ENCODE results near the gene COL27A1.
"Not testable (repeated sequence)": the region's sequence is repeated elsewhere in the genome, so short reads cannot be mapped to it uniquely, and the experiment has no call there.

The COL27A1 gene

DNA sequence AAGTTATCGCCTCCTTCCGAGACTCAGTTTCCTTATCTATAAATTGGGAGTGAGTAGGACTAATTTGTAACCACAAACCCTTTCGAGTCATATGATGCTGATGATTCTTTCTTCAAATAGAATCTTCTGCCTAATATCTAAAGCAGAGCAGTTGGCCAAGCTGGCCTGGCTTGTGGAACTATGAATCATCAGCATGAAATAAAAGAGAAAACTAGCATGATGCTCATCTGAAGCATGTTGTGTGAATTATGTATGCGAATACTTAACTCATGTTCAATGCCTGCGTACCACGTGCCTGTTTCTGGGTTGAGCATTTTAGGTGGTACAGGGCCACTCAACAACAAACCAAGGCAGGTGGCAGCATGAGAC, 152.5 kb downstream of the COL27A1 start:
- DNase-seq (ENCODE audit: low read depth in 3 of 3): no peak

GRCh38 chr9:114308361-114308950, 153.1 kb downstream of the COL27A1 start:
- no peak for DNase-seq (ENCODE audit: low read depth in 3 of 3)

DNA sequence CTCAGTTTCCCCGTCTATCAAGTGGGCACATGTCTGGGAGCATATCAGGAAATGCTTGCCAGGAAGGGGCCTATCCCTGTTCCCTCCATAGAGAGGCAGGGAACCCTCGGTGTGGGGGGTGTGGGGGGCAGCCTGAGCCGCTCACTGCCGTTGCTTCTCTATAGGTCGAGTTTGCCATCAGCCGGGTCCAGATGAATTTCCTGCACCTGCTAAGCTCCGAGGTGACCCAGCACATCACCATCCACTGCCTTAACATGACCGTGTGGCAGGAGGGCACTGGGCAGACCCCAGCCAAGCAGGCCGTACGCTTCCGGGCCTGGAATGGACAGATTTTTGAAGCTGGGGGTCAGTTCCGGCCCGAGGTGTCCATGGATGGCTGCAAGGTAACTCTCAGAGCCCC, 153.8 kb downstream of the COL27A1 start:
- no peak for DNase-seq (ENCODE audit: low read depth in 3 of 3)

- DNase-seq (ENCODE audit: low read depth in 3 of 3): no peak
Measured at GRCh38 chr9:114310471-114311450, 155.4 kb downstream of the COL27A1 start.

DNA sequence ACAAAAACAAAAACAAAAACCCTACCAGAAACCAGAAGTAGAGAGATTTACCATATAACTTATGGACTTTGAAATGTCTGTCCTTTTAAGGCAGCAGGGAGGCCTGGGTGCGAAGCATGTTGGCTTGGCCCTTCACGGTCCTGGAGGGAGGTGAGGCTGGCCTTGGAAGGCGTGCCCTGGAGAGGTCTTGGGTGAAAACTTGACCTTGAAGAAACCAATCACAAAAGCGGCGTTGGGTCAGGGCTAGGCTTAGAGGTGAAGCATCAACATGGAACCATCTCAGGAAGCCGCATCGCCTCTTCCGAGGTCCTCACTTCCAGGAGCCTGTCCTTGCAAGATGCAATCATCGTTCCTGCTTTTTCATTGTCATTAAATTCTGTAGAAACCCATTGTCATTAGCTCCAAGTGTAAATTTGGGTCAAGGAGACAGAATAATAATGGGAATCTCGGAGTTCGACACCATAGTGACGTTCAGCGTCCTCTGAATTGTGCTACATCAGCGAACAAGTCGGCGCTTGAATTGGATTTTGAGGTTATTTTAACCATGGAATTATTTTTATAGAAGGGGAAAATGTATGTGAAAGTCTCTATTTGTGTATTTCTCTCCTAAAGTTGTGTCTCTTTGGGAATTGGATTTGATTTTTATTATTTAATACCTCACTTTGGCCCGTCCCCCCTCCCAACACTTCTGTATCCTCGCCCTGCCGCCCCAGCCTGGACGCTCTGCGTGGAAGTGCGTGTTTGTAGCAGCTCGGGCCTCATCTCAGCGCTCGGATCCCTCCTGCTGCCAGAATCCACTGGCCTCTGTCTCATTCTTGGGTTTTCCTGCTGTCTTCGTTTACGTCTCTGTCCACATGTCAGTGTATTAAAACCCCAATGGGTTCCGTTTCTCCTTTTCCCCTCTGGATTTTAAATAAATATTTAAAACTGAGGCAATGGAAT, 156.5 kb downstream of the COL27A1 start:
- DNase-seq (ENCODE audit: low read depth in 3 of 3): no peak

DNA sequence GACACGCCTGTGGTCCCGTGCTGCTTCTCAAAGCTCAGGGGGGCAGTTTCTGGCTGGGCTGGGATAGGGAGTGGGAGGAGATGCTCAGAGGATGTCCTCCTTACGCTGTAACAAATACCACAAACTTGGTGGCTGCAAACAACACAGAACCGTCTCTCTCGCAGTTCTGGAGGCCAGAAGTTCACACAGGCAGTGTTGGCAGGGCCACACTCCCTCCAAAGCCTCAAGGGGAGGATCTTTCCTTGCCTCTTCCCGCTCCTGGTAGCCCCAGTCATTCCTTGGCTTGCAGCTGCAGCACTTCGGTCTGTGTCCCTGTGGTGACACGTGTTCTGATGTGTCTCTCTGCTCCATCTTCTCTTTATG, 157.2 kb downstream of the COL27A1 start:
- no peak for DNase-seq (ENCODE audit: low read depth in 3 of 3)

DNA sequence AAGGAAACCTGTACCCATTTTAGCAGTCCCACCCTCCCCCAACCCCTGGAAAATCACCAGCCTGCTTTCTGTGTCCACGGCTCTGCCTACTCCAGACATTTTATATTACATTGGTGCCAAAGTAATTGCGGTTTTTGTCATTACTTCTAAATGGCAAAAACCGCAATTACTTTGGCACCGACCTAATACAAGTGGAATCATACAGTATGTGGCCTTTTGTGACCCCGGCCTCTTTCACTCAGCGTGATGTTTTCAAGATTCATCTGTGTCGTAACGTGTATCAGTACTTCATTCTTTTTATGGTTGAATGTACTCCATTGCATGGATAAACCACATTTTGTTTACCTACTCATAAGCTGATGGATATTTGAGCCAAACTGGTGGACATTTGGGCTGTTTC, 157.8 kb downstream of the COL27A1 start:
- no peak for DNase-seq (ENCODE audit: low read depth in 3 of 3)

- no peak for DNase-seq (ENCODE audit: low read depth in 3 of 3)
Measured at GRCh38 chr9:114314256-114314867, 159.0 kb downstream of the COL27A1 start.

GRCh38 chr9:114314881-114315722, 159.8 kb downstream of the COL27A1 start:
- DNase-seq (ENCODE audit: low read depth in 3 of 3): no peak

DNA sequence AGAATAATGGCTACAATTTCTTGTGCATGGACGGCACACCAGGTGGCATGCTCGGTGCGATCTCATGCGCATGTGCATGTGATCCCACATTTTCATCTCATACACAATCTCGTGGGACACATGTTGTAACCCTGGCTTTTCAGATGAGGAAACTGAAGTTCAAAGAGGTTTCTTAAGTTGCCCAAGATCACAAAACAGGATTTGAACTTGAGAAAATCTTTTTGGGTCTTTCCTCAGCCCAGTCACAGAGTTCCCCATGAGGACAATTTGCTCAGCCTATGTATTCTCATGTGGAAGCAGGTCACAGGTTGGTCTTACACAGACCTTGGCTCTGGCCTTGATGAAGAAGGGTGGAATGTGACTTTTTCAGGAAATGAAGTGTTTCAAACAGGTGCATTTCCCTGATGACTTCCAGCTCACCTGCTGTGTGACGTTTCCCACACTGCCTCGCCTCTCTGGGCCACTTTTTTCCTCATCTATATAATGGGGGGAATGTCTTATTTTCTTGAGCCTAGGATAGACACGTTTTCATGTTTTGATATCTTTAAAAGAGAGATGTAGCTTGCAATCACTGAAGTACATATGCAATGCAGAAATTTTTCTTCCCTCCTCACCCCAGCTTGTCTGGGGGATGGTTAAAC, 160.5 kb downstream of the COL27A1 start:
- no peak for DNase-seq (ENCODE audit: low read depth in 3 of 3)

- DNase-seq (ENCODE audit: low read depth in 3 of 3): no peak
Measured at GRCh38 chr9:114316605-114317230, 161.4 kb downstream of the COL27A1 start.

DNA sequence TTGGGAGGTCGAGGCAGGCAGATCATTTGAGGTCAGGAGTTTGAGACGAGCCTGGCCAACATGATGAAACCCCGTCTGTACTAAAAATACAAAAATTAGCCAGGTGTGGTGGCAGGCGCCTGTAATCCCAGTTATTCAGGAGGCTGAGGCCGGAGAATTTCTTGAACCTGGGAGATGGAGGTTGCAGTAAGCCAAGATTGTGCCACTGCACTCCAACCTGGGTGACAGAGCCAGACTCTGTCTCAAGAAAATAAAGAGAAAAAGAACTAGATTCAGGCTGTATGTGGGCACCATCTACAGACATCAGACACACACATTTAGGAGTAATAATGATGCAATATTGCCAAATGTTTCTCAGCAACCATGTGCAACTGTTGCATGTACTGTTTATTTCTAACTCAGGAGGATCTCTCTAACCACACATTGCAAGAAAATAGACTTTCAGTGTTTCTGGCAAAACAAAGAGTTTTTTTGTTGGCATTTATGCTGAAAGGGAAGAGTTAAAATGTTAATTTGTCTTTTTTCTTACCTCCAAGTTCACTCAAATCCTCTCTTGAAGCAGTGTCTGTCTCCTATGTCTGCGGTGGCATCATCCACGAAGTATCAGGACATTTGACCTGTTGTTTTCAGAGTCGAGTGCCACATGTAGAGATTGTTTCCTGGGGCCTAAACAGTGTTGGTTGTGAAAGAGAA, 162.5 kb downstream of the COL27A1 start:
- DNase-seq (ENCODE audit: low read depth in 3 of 3): no peak

DNA sequence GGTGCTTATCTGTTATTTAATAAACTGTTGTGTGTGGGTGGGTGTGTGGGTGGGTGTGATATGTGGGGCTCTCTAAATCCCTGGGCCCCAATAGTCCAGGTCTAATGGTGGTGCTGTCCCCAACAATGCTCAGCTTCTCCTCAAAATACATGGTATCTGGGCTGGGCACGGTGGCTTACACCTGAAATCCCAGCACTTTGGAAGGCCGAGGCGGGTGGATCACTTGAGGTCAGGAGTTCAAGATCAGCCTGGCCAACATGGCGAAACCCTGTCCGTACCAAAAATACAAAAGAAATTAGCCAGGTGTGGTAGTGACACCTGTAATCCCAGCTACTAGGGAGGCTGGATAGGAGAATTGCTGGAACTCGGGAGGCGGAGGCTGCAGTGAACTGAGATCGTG, 163.1 kb downstream of the COL27A1 start:
- DNase-seq (ENCODE audit: low read depth in 3 of 3): no peak

GRCh38 chr9:114319147-114319546, 163.8 kb downstream of the COL27A1 start:
- no peak for DNase-seq (ENCODE audit: low read depth in 3 of 3)

- DNase-seq (ENCODE audit: low read depth in 3 of 3): not testable (repeated sequence)
Measured at GRCh38 chr9:114320710-114321109, 165.4 kb downstream of the COL27A1 start.

- DNase-seq (ENCODE audit: low read depth in 3 of 3): peak in 2 of 3 experiments; percentile 11 to 30
Measured at GRCh38 chr9:114321759-114322158, 166.4 kb downstream of the COL27A1 start.

DNA sequence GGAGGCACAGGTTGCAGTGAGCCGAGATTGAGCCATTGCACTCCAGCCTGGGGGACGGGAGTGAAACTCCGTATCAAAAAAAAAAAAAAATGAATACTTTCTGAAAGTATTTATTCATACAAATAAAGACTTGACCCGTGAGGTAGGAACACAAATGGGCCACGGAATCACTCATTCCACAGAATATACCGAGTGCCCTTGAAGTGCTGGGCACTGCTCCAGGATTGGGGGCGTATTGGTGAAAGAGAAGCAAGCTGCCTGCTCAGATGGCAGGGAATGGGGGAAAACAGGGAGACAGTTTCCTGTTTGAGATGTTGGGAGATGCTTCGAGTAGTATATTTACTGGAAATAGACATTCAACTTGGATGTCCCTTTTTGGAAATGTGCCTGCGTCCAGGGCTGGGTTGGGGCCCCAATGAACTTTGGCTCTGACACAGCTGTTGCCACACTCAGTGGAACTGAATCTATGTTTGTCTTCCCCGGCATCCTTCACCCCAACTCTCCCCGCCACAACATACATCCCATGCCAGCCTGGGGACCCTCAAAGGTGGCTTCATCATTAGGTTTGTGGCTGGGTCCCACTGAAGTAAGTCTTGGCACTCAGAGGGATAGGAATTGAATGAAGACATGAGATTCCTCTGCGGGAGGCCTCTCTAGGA, 167.0 kb downstream of the COL27A1 start:
- not testable (repeated sequence) for DNase-seq (ENCODE audit: low read depth in 3 of 3)

DNA sequence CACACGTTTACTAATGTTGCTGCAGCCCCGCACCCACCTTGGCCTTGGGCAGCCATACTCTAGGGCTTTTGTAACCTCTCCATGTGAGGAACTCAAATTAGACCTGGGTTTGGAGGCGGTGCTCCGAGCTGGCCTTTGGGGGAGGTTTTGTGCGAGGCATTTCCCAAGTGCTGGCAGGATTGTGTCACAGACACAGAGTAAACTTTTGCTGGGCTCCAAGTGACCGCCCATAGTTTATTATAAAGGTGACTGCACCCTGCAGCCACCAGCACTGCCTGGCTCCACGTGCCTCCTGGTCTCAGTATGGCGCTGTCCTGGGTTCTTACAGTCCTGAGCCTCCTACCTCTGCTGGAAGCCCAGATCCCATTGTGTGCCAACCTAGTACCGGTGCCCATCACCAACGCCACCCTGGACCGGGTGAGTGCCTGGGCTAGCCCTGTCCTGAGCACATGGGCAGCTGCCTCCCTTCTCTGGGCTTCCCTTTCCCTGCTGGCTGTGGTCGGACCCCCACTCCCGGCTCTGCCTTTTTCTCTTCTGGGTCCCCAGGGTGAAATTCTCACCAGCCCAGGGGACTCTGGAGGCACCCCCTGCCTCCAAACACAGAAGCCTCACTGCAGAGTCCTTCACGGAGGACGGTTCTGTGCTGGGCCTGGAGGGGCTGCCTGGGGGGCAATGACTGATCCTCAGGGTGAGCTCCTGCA, 167.6 kb downstream of the COL27A1 start, which contains the start of gene ORM1:
Gene ORM1, plus strand, starts transcription at position 268 of the 701 bp plus-strand sequence. Its CDS starts 36 bp downstream, at position 304.
- DNase-seq (ENCODE audit: low read depth in 3 of 3): not testable (repeated sequence)
